SK-N-MC (cell line): ENCODE data around the gene PDSS2.

Source experiments
- EZH2 ChIP-seq: fragments of 200-600 bp; sonication (generic); IDR thresholded peaks from one replicate; pipeline ENCODE4 v1.6.1; 2017; ENCODE audit warnings: antibody characterized with exemption
- FOXP2 ChIP-seq: optimal IDR thresholded peaks from 2 replicates; pipeline ENCODE3; 2011; ENCODE audit warnings: mild to moderate bottlenecking, moderate library complexity; ENCODE audit not compliant: insufficient read depth; ENCODE audit errors: extremely low read length, control extremely low read depth
- POLR2AphosphoS5 ChIP-seq: IDR thresholded peaks from 2 replicates; pipeline ENCODE4 v1.6.1; 2012; ENCODE audit warnings: mild to moderate bottlenecking, low read depth, low read length, borderline replicate concordance

DNA sequence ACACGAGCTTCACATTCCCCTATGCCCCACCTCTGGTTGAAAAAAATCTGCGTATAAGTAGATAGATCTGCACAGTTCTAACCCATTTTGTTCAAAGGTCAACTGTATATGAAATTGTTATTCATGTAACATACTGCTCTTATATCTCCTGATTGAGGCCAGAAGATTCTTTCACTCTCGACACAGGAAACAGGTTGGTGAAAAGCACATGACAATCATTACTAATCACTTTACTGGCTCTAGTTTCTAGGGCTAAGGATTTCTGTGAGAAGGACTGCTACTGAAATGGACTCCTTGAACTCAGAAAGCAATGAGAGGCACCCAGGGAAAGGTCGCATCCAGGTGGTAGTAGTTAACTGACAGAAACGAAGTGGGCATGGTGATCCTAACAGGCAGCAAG, 21.7 kb downstream of the PDSS2 start:
- TF ChIP-seq EZH2: no peak
- TF ChIP-seq POLR2AphosphoS5: no peak
- no peak for TF ChIP-seq FOXP2
